GM21737 (cell line): ENCODE results near the gene CALM3.
"Not testable (repeated sequence)": the region's sequence is repeated elsewhere in the genome, so short reads cannot be mapped to it uniquely, and the experiment has no call there.

Source experiments
- ATAC-seq: cut with Tn5 transposase; IDR thresholded peaks from one replicate; pipeline ENCODE4 v1.9.1; 2021; ENCODE audit warnings: mild to moderate bottlenecking, moderate library complexity; ENCODE audit not compliant: unreplicated experiment

The CALM3 gene

GRCh38 chr19:46601318-46602224 is at the start of gene CALM3:
Gene CALM3 (plus strand): TSS chr19:46601330. CDS start chr19:46601435, 105 bp downstream.
- ATAC-seq = no peak

DNA sequence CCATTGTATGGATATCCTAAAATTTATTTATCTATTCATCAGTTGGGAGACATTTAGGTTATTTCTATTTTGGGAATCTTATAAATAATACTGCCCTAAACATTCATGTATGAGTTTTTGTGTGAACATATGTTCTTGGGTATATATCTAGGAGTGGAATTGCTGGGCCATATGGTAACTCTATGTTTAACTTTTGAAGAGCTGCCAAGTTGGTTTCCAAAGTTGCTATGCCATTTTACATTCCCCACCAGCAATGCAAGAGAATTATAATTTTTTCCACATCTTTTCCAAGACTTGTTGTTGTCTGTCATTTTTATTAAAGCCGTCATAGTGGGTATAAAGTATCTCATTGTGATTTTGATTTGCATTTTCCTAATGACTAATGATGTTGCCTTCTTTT is 48.2 kb upstream of the CALM3 start:
- no peak for ATAC-seq

GRCh38 chr19:46554161-46554560 is 47.0 kb upstream of the CALM3 start:
- no peak for ATAC-seq

GRCh38 chr19:46555628-46556280 is 45.4 kb upstream of the CALM3 start:
- ATAC-seq = no peak

DNA sequence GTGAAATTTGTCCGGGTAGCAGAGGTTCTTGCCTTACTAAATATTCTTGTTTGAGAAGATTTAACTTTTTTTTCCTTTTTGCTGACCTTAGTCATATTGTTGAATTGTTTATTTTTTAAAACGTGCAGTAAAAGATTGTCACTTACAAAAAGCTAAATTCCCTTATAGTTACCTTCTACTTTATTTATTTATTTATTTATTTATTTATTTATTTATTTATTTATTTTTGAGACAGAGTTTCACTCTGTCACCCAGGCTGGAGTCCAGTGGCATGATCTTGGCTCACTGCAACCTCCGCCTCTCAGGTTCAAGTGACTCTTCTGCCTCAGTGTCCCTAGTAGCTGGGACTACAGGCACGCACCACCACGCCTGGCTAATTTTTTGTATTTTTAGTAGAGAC is 44.7 kb upstream of the CALM3 start:
- ATAC-seq = not testable (repeated sequence)

DNA sequence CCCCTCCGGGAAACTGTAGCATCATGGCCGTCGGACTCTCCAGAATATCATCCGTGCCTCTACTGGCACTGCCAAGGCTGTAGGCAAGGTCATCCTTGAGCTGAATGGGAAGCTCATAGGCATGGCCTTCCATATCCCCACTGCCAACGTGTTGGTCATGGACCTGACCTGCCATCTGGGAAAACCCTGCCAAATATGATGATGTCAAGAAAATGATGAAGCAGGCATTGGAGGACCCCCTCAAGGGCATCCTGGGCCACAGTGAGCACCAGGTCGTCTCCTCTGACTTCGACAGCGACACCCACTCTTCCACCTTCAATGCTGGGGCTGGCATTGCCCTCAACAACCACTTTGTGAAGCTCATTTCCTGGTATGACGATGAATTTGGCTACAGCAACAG is 41.9 kb upstream of the CALM3 start:
- no peak for ATAC-seq

GRCh38 chr19:46559675-46560074 is 41.5 kb upstream of the CALM3 start:
- not testable (repeated sequence) for ATAC-seq

- ATAC-seq = no peak
Measured at GRCh38 chr19:46564701-46565100, 36.4 kb upstream of the CALM3 start.

DNA sequence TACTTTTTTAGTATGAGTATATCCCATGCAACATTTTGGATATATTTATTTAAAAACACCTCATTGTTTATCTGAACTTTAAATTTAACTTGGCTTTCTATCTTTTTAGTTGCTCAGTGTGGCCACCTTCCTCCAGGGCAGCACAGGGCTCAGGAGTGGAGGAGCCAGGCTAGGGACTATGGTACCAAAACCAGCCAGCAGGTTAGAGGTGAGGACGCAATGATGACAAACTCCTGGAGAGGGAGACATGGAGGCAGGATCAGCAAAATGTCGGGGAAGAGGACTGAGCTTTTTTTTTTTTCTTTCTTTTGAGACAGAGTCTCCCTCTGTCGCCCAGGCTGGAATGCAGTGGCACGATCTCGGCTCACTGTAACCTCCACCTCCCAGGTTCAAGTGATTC is 29.6 kb upstream of the CALM3 start:
- no peak for ATAC-seq

DNA sequence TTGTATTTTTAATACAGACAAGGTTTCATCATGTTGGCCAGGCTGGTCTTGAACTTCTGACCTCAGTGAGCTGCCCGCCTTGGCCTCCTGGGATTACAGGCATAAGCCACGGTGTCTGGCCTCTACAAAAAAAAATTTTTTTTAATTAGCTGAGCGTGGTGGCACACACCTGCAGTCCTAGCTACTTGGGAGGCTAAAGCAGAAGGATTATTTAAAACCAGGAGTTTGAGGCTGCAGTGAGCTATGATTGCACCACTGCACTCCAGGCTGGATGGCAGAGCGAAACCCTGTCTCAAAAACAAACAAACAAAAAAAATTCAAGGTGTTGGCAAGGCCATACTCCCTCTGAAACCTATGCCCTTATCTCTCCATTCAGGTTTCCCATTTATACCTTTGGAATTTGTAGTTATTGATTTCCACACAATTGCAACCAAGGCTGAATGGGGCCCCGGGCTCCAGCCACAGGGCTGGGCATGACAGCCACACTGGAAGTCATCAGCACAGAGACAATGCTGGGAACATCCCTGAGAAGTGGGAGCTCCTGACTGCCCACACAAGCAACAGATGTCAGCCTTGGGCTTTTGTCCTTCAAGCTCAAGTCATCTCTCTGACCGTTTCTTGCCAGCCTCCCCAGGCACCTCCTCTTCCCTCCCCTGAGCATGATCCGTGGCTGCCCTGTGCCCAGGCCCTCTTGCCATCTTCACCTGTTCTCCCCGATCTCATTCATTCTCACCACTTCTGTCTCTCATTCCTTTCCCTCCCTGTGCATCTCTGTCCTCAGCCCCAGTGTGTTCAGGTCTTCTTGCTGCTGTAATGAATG is 27.2 kb upstream of the CALM3 start:
- no peak for ATAC-seq

- no peak for ATAC-seq
Measured at GRCh38 chr19:46574533-46574932, 26.6 kb upstream of the CALM3 start.

DNA sequence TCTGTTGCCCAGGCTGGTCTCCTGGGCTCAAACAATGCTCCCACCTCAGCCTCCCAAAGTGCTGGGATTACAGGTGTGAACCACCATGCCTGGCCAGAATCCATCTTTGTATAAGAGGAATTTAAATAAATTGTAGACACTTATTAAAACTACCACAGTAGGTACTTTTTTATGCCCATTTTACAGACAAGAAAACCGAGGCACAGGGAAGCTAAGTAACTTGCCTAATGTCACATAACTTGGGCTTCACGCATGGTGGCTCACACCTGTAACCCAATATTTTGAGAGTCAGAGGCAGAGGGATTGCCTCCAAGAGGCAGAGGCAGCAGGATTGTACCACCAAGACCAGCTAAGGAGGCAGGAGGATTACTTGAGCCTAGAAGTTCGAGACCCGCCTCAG is 22.7 kb upstream of the CALM3 start:
- ATAC-seq = no peak

- ATAC-seq = no peak
Measured at GRCh38 chr19:46579361-46579879, 21.7 kb upstream of the CALM3 start.

GRCh38 chr19:46580247-46580646 is 20.9 kb upstream of the CALM3 start:
- no peak for ATAC-seq

- ATAC-seq = no peak
Measured at GRCh38 chr19:46585539-46585938, 15.6 kb upstream of the CALM3 start.

DNA sequence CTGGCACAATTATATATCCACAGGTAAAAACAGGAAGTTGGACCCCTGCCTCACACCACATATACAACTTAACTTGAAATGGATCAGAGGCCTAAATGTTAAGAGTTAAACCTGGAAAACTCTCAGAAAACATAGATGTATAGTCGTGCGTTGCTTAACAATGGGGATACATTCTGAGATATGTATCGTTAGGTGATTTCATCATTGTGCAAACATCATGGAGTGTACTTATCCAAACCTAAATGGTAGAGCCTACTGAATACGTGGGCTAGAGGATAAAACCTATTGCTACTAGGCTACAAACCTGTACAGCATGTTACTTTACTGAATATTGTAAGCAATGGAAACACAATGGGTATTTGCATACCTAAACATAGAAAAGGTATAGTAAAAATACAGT is 14.8 kb upstream of the CALM3 start:
- ATAC-seq = no peak

- no peak for ATAC-seq
Measured at GRCh38 chr19:46587861-46588260, 13.3 kb upstream of the CALM3 start.

- ATAC-seq = no peak
Measured at GRCh38 chr19:46591254-46591653, 9.9 kb upstream of the CALM3 start.

DNA sequence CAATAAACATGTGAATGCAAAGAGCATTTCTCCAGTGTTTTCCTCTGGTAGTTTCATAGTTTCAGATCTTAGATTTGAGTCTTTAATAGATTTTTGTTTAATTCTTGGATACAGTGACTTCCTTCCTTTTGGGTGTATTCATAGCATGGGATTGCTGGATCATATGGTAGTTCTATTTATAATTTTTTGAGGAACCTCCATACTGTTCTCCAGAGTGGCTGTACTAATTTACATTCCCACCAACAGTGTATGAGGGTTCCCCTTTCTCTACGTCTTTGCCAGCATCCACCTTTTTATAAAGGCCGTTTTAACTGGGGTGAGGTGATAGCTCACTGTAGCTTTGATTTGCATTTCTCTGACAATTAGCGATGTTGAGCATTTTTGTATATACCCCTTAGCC is 9.3 kb upstream of the CALM3 start:
- ATAC-seq = no peak

GRCh38 chr19:46596008-46596407 is 5.1 kb upstream of the CALM3 start:
- no peak for ATAC-seq

GRCh38 chr19:46598372-46598917 is 2.7 kb upstream of the CALM3 start:
- ATAC-seq = no peak
